Measurements from ENCODE around the gene SMURF1.
"Not testable (repeated sequence)": the region's sequence is repeated elsewhere in the genome, so short reads cannot be mapped to it uniquely, and the experiment has no call there.

SMURF1 gene

GRCh38 chr7:99046722-99047121, 97.2 kb downstream of the SMURF1 start:
- DNase-seq, result no peak

GRCh38 chr7:99046262-99046661, 97.6 kb downstream of the SMURF1 start:
- not testable (repeated sequence) for DNase-seq

GRCh38 chr7:99044858-99045257, 99.0 kb downstream of the SMURF1 start:
- not testable (repeated sequence) for DNase-seq

- DNase-seq, result no peak
Measured at GRCh38 chr7:99042957-99043356, 101.0 kb downstream of the SMURF1 start.

- DNase-seq, result no peak
Measured at GRCh38 chr7:99041526-99041925, 102.4 kb downstream of the SMURF1 start.

- DNase-seq, result peak; percentile 73
Measured at GRCh38 chr7:99040104-99040958, 103.6 kb downstream of the SMURF1 start.

GRCh38 chr7:99039384-99039891, 104.5 kb downstream of the SMURF1 start:
- DNase-seq, result no peak

- no peak for DNase-seq
Measured at GRCh38 chr7:99038086-99038855, 105.6 kb downstream of the SMURF1 start.

- DNase-seq, result no peak
Measured at GRCh38 chr7:99037327-99037940, 106.5 kb downstream of the SMURF1 start.

GRCh38 chr7:99036546-99037111, 107.3 kb downstream of the SMURF1 start:
- DNase-seq, result no peak

- DNase-seq, result peak; percentile 16
Measured at GRCh38 chr7:99035723-99036545, 108.0 kb downstream of the SMURF1 start.

- peak; percentile 16 for DNase-seq
Measured at GRCh38 chr7:99034932-99035722, 108.8 kb downstream of the SMURF1 start.

GRCh38 chr7:99033765-99034164, 110.1 kb downstream of the SMURF1 start:
- peak; percentile 13 for DNase-seq

GRCh38 chr7:99032928-99033327, 111.0 kb downstream of the SMURF1 start:
- DNase-seq, result peak; percentile 16

- DNase-seq, result peak; percentile 6
Measured at GRCh38 chr7:99031496-99031895, 112.4 kb downstream of the SMURF1 start.

GRCh38 chr7:99030951-99031350, 113.0 kb downstream of the SMURF1 start:
- DNase-seq, result peak; percentile 13

- DNase-seq, result peak; percentile 1
Measured at GRCh38 chr7:99030457-99030856, 113.5 kb downstream of the SMURF1 start.

- DNase-seq, result no peak
Measured at GRCh38 chr7:99029466-99030435, 114.2 kb downstream of the SMURF1 start.

GRCh38 chr7:99028261-99028973, 115.5 kb downstream of the SMURF1 start:
- DNase-seq, result no peak
